Measurements from ENCODE around the gene IQGAP2.

IQGAP2 gene

DNA sequence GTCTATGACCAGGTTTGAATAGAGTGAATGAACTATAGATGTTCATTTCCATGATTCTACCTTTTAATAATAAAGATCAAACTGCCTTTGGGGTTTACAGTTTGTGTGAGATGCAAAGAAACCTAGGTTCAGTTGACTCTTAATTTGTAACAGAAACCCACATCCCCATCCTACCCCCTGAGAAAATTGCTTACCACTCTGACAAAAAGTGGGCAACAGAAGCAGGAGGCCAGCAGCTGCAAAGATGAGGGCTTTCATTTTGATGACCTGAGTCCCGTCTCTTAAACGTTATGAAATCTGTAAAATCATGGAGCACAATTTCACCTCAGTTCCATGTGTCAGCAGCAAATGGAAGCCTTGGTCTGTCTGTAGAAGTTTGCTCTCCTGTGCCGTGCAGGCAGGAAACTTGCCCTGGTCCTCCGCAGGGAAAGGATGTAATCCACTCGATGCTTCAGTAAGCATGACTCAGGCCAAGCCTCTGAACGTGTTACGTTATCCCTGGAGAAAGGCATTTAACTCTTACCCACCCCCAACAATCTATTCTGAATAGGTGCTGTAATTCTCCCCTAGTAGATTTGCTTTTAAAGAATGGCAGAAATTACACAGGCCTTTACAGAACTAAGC, 220.0 kb downstream of the IQGAP2 start, which contains the start of gene F2RL2:
Gene F2RL2, minus strand, starts transcription at position 431 of the 624 bp plus-strand sequence. Its CDS starts 173 bp downstream, at position 258.
- Histone ChIP-seq H3K79me2 (ENCODE audit: insufficient read depth, low read length) (no peaks in the 10 kb centered on the region), H3K27me3 (ENCODE audit: low read length) (no peaks in the 10 kb centered on the region), H3K36me3 (ENCODE audit: low read length) (no peaks in the 10 kb centered on the region), H2AFZ (ENCODE audit: low read depth, low read length, severe bottlenecking) (no peak within 1 kb of the TSS), H3K9me2 (replicated peaks; ENCODE audit: insufficient read depth, low read length) (no peaks in the 10 kb centered on the region), H3K9me3 (ENCODE audit: insufficient read depth, low read length) (no peaks in the 10 kb centered on the region), H3F3A (ENCODE audit: insufficient read depth) (no peaks in the 10 kb centered on the region), H4K20me1 (ENCODE audit: low read depth, low read length) (no peaks in the 10 kb centered on the region), H3K4me2 (ENCODE audit: low read depth, low read length, poor library complexity, severe bottlenecking) (no peak within 1 kb of the TSS), H3K9ac (ENCODE audit: low read length) (no peak within 1 kb of the TSS), H3K4me3 (ENCODE audit: insufficient read depth, low read length, poor library complexity, severe bottlenecking) (no peak within 1 kb of the TSS), H3K27ac (ENCODE audit: low read depth, low read length) (no peak within 1 kb of the TSS)
- no peak for TF ChIP-seq EZH2phosphoT487 (conservative IDR thresholded peaks at IDR 0.05; ENCODE audit: low read length)
- TF ChIP-seq, protein P1, sequence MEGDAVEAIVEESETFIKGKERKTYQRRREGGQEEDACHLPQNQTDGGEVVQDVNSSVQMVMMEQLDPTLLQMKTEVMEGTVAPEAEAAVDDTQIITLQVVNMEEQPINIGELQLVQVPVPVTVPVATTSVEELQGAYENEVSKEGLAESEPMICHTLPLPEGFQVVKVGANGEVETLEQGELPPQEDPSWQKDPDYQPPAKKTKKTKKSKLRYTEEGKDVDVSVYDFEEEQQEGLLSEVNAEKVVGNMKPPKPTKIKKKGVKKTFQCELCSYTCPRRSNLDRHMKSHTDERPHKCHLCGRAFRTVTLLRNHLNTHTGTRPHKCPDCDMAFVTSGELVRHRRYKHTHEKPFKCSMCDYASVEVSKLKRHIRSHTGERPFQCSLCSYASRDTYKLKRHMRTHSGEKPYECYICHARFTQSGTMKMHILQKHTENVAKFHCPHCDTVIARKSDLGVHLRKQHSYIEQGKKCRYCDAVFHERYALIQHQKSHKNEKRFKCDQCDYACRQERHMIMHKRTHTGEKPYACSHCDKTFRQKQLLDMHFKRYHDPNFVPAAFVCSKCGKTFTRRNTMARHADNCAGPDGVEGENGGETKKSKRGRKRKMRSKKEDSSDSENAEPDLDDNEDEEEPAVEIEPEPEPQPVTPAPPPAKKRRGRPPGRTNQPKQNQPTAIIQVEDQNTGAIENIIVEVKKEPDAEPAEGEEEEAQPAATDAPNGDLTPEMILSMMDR (IDR thresholded peaks at IDR 0.05; ENCODE audit: insufficient read depth, low read length, poor library complexity, severe bottlenecking), result no peak

DNA sequence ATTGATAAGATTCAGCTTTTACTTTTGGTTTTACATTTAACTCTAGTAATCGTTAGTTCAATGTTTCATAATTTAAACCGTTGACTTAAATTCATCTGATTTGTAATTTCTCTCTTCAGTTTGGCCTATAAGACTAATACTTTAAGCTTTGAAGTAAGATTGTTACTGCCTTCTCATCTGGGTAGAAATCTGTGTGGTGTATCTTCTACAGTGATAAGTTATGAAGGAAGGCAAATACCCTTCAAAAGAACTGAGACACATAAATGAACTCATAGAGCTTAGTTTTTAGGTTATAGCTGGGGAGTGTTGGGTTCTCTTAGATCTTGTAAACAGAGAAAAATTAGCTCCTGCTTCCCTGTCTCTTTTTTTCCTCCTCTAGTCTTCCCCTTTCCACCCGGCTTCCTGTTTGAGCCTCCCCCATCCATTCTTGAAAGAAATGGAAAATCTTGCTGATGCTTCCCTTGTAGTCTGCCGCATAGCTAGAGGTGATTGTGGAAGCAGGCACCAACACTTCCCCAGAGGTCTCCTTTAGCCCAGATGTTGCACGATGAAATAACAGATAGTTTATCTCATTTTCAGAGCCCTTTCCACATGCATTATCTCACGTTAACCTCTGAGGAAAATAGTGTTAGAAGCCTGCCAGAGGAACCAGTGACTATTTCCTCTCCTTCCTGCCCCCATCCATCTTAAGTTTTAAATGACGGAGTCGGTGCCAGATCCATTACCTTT, 222.2 kb downstream of the IQGAP2 start:
- Histone ChIP-seq H3F3A (ENCODE audit: insufficient read depth) (no peaks in the 10 kb centered on the region), H3K27me3 (ENCODE audit: low read length) (no peaks in the 10 kb centered on the region), H2AFZ (ENCODE audit: low read depth, low read length, severe bottlenecking) (no peak overlapping the region), H4K20me1 (ENCODE audit: low read depth, low read length) (no peaks in the 10 kb centered on the region), H3K4me2 (ENCODE audit: low read depth, low read length, poor library complexity, severe bottlenecking) (no peak overlapping the region), H3K36me3 (ENCODE audit: low read length) (no peaks in the 10 kb centered on the region), H3K9me2 (replicated peaks; ENCODE audit: insufficient read depth, low read length) (no peaks in the 10 kb centered on the region), H3K27ac (ENCODE audit: low read depth, low read length) (no peak overlapping the region), H3K79me2 (ENCODE audit: insufficient read depth, low read length) (no peaks in the 10 kb centered on the region), H3K9me3 (ENCODE audit: insufficient read depth, low read length) (no peaks in the 10 kb centered on the region), H3K4me3 (ENCODE audit: insufficient read depth, low read length, poor library complexity, severe bottlenecking) (no peak overlapping the region), H3K9ac (ENCODE audit: low read length) (no peak overlapping the region)
- TF ChIP-seq EZH2phosphoT487 (conservative IDR thresholded peaks at IDR 0.05; ENCODE audit: low read length), result no peak
- TF ChIP-seq, protein P1 (IDR thresholded peaks at IDR 0.05; ENCODE audit: insufficient read depth, low read length, poor library complexity, severe bottlenecking), result no peak

DNA sequence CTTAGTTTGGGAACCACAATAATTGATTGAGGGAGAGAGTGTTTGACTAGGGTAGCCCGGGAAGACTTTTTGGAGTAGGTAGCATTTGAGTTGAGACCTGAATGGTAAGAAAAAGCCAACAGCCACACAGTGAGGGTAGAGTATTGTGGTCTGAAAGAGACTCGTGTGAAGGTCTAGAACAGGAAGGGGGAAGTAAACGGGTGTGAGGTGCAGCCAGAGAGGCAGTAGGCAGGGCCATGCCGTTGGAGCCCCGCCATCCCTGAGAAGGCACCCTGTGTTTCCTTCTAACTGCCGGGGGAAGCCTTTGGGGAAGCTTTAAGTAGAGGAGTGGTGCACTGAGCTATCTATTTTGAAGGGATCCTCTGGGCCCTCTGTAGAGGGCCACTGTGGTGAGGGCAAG, 223.7 kb downstream of the IQGAP2 start:
- Histone ChIP-seq H3K9me3 (ENCODE audit: insufficient read depth, low read length) (no peaks in the 10 kb centered on the region), H3K27me3 (ENCODE audit: low read length) (no peaks in the 10 kb centered on the region), H3K4me2 (ENCODE audit: low read depth, low read length, poor library complexity, severe bottlenecking) (no peak overlapping the region), H3K4me3 (ENCODE audit: insufficient read depth, low read length, poor library complexity, severe bottlenecking) (no peak overlapping the region), H3K9ac (ENCODE audit: low read length) (no peak overlapping the region), H3K36me3 (ENCODE audit: low read length) (no peaks in the 10 kb centered on the region), H3K79me2 (ENCODE audit: insufficient read depth, low read length) (no peaks in the 10 kb centered on the region), H4K20me1 (ENCODE audit: low read depth, low read length) (no peaks in the 10 kb centered on the region), H3F3A (ENCODE audit: insufficient read depth) (no peaks in the 10 kb centered on the region), H3K27ac (ENCODE audit: low read depth, low read length) (no peak overlapping the region), H3K9me2 (replicated peaks; ENCODE audit: insufficient read depth, low read length) (no peaks in the 10 kb centered on the region), H2AFZ (ENCODE audit: low read depth, low read length, severe bottlenecking) (no peak overlapping the region)
- TF ChIP-seq, protein P1 (IDR thresholded peaks at IDR 0.05; ENCODE audit: insufficient read depth, low read length, poor library complexity, severe bottlenecking), result no peak
- no peak for TF ChIP-seq EZH2phosphoT487 (conservative IDR thresholded peaks at IDR 0.05; ENCODE audit: low read length)

Measured in SU-DHL-6 (cell line).